HG03439 (cell line): ENCODE data around the gene GGN.
"Not testable (repeated sequence)": the region's sequence is repeated elsewhere in the genome, so short reads cannot be mapped to it uniquely, and the experiment has no call there.

Source experiments
- ATAC-seq: cut with Tn5 transposase; IDR thresholded peaks from one replicate; pipeline ENCODE4 v1.9.1; 2021; ENCODE audit warnings: mild to moderate bottlenecking, moderate library complexity; ENCODE audit not compliant: unreplicated experiment

Gene GGN

GRCh38 chr19:38362946-38363688, 24.7 kb downstream of the GGN start:
- not testable (repeated sequence) for ATAC-seq

DNA sequence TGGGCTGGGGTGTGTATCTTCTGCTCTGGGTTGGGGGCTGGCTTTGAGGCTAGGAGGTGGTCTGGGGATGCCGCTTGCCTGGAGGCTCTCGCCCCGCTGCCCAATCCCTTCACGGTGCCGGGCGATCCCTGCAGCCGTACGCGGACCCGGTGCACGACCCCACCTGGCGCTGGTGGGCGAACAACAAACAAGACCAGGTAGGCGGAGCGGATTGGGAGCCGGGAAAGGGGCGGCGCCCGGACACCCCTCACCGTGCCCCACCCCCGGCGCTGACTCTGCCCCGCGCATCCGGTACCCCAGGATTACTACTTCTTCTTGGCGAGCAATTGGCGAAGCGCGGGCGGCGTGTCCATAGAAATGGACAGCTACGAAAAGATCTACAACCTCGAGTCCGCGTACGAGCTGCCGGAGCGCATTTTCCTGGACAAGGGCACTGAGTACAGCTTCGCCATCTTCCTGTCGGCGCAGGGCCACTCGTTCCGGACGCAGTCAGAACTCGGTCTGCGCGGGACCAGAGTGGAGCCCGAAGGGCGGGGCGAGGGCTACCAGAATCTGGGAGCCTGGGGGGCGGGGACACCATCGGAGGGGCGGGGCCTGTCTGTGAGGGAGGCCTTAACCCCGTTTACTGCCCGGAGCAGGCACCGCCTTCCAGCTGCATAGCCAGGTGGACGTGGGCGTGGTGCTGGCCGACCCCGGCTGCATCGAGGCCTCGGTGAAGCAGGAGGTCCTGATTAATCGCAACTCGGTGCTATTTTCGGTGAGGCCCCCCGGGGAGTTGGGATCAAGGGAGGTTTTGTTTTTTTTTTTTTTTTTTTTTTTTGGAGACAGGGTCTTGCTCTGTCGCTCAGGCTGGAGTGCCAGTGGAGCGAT, 25.5 kb downstream of the GGN start:
- ATAC-seq = peak; percentile 45

DNA sequence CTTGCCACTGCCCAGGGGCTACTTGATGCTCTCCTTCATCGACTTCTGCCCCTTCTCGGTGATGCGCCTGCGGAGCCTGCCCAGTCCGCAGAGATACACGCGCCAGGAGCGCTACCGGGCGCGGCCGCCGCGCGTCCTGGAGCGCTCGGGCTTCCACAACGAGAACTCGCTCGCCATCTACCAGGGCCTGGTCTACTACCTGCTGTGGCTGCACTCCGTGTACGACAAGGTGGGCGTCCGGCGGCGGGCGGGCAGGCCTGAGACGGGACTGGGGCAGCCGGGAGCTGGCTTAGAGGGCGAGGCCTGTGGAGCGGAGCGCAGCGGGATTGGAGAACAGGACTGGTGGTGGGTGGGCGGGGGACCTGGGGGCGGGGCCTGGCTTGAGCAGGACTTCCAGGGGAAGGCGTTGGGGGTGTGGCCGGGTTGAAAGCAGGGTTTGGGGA, 26.2 kb downstream of the GGN start:
- peak; percentile 52 for ATAC-seq

GRCh38 chr19:38360839-38361631, 26.8 kb downstream of the GGN start:
- no peak for ATAC-seq

- ATAC-seq = no peak
These were observed 27.5 kb downstream of the GGN start for GRCh38 chr19:38360351-38360750.

DNA sequence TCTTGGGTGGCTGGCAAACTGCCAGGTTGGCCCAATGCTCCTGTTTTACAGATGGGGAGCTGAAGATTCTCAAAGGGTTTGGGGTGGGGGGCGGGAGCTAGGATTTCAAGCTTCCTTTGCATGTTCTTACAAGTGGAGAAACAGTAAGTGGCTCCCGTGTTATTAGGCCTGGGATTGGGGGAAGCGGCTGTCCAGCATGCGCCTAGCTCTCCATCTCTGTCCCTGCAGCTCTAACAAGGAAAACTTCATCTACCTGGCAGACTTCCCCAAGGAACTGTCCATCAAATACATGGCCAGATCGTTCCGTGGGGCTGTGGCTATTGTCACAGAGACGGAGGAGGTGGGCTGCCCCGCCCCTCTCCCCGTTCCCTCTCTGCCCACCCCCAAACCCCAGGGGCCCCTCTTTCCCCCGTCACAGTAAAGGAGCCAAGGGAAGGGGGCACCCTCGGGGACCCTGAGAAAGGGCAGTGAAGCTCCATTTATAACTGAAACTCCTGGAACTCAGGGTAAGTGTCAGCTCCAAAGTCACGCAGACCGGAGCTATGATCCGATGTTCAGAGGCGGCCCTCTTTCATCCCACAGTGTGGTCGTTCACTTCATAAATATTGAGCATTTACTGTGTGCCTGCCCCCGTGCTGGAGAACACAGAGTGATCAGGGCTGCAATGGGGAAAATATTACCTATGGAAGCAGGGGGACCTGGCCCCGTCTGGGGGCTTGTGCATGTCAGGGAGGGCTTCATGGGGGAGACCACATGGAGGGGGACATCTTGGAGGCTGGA, 28.4 kb downstream of the GGN start:
- no peak for ATAC-seq

- ATAC-seq = no peak
These were observed 29.8 kb downstream of the GGN start for GRCh38 chr19:38358071-38358470.

DNA sequence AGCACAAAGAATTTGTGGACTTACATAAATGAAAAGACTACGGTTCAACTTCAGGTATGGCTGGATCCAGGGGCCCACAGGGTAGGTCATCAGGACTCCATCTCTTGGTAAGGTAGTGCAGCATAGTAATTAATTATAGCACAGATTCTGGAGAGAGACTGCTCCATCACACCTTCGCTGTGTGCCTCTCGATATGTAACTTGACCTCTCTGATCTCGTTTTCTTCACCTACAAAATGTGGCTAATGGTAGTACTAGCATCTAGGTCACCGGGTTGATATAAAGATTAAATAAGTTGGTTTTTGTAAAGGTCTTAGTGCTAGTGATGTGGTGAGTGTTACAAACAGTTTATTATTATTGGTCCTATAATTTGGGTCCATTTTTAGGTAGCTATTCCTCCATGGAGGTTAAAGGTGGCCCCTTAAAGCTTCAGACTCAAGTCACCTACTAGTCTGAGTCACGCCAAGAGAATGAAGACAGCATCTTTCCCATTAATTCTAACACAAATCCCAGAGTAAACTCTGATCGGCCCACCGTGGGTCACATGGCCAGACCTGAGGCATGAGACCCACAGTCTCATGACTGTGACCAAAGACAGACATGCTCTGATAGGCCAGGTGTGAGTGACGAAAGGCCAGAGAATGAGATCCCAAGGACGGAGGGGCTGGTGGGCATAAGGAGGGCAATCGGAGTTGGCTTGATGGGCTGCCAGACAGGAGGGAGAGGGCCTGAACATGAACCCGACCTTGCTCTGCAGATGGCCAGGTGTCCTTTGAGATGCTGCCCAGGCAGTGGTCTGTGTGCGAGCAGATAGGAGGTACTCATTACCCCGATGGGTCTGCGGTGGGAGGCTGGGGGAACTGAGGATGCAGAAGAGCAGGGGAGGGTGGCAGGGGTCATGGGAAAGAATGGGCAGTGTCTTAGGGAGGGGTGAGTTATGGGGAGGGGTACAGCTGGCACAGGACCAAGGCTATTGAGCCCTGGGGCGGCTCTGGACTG, 31.8 kb downstream of the GGN start:
- ATAC-seq = no peak

GRCh38 chr19:38352611-38353010, 35.2 kb downstream of the GGN start:
- no peak for ATAC-seq

GRCh38 chr19:38351865-38352395, 35.9 kb downstream of the GGN start:
- ATAC-seq = no peak

DNA sequence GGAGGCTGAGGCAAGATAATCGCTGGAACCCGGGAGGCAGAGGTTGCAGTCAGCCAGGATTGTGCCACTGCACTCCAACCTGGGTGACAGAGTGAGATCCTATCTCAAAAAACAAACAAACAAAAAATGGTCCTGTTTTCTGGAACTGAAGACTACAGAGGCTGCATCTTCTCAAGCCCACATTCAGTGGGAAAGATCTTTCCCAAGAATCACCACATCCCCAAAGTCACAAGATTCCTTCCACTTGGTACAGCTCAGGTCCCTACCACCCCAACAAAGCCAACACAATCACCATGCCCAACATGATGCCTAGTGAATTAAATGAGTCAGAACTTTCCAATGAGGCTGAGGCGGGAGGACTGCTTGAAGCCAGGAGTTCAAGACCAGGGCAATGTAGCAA, 37.0 kb downstream of the GGN start:
- no peak for ATAC-seq

GRCh38 chr19:38346837-38347236, 41.0 kb downstream of the GGN start:
- ATAC-seq = no peak

DNA sequence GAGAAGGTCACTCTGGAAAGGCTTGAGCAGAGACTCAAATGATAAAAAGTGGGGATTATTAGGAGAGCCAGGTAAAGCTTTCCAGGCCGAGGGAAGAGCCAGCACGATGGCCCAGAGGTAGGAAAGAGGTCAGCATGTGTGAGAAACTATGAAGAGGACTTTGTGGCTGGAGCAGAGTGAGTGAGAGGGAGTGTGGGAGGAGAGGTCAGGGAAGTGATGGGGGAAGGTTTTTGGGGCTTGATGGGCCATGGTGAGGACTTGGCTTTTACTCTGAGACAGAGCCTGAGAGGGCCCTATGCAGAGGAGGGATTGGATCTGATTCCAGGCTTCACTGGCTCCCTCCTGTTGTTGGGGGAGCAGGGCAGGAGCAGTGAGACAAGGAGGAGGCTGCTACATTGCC, 46.9 kb downstream of the GGN start:
- no peak for ATAC-seq

- not testable (repeated sequence) for ATAC-seq
These were observed 48.8 kb downstream of the GGN start for GRCh38 chr19:38339011-38339410.

DNA sequence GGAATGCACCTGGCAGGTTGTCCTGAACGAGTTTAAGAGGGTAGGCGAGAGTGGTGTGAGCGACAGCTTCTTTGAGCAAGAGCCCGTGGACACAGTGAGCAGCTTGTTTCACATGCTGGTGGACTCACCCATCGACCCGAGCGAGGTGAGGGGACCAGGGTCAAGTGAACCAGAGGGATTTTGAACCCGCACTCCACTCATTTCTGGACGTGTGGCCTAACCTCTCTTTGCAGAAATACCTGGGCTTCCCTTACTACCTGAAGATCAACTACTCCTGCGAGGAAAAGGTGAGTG, 50.5 kb downstream of the GGN start:
- no peak for ATAC-seq

DNA sequence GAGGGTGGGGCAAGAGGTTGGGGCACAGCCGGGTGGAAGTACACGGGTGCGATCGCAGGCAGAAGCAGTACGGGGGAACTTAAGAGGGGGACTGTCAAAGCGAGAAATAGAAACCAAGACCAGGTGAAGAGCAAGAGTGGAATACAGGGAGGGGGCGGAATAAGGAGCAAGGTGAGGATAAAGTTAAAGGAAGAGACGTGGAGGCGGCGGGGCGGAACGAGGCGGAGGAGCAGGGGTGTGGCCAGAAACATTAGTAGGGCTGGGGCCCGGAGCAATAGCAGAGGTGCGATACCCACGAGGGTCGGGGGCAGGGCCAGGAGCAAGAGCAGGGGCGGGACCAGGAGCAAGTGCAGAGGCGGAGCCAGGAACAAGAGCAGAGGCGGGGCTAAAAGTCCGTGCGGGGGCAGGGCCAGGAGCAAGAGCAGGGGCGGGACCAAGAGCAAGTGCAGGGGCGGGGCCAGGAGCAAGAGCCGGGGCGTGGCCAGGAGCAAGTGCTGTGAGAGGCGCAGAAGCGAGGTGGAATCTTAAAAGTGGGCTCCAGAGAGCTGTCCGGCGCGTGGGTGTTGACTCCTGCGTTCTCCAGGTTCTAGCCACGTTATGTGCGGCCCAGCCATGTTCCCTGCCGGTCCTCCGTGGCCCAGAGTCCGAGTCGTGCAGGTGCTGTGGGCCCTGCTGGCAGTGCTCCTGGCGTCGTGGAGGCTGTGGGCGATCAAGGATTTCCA, 51.0 kb downstream of the GGN start:
- ATAC-seq = peak; percentile 44

GRCh38 chr19:38335949-38336637, 51.7 kb downstream of the GGN start:
- peak; percentile 71 for ATAC-seq
